IMR-90 (cell line): Measurements from ENCODE around the gene HADH. TPM values are rescaled to one million over a fixed set of nuclear protein-coding genes. Genes with fewer than 3 reads are reported as not detected.

ENCODE experiments used
- ATAC-seq: fragments of 200-7000 bp; cut with Tn5 transposase; 2 replicates; pipeline ENCODE4 v1.9.1; 2020; ENCODE audit warnings: low read depth, mild to moderate bottlenecking, moderate library complexity
- BruUV-seq: library from RNA; stranded (reverse); fragments of 400-500 nt; replicated peaks from 2 replicates; lab custom pipeline; 2021; lab: Mats Ljungman, UMichigan
- CTCF ChIA-PET: fragments of 300-600 bp; formaldehyde crosslinking; extraction: SDS; loops from one replicate; lab custom pipeline; 2021; ENCODE audit warnings: antibody characterized with exemption; lab: Yijun Ruan, JAX
- POLR2A ChIA-PET: fragments of 300-600 bp; sonication (Branson Sonifier 250); formaldehyde crosslinking; loops from one replicate; lab custom pipeline; 2022; ENCODE audit warnings: antibody characterized with exemption; ENCODE audit not compliant: unreplicated experiment; lab: Charles Lee
- DNase-seq: peaks from one replicate; pipeline ENCODE4 v3.0.0; 2013
- H2AFZ ChIP-seq: replicated peaks from 2 replicates; pipeline ENCODE3; 2013; ENCODE audit warnings: low read length, mild to moderate bottlenecking; ENCODE audit not compliant: poor library complexity
- H2AK5ac ChIP-seq: 2 replicates; pipeline ENCODE4 v1.6.1; 2013; ENCODE audit warnings: low read depth, low read length, inconsistent platforms
- H2AK9ac ChIP-seq: replicated peaks from 2 replicates; pipeline ENCODE3; 2013; ENCODE audit warnings: mild to moderate bottlenecking, low read depth, low read length, moderate library complexity; ENCODE audit not compliant: poor library complexity
- H2BK120ac ChIP-seq: 2 replicates; pipeline ENCODE4 v1.6.1; 2013; ENCODE audit warnings: low read depth, low read length, inconsistent platforms
- H2BK15ac ChIP-seq: 3 replicates; pipeline ENCODE4 v1.6.1; 2013; ENCODE audit warnings: low read depth, low read length, inconsistent platforms
- H2BK20ac ChIP-seq: 2 replicates; pipeline ENCODE4 v1.6.1; 2013; ENCODE audit warnings: low read depth, mild to moderate bottlenecking, inconsistent platforms, low read length, moderate library complexity
- H2BK5ac ChIP-seq: 2 replicates; pipeline ENCODE4 v1.6.1; 2013; ENCODE audit warnings: mild to moderate bottlenecking, low read depth, low read length, inconsistent platforms; ENCODE audit not compliant: poor library complexity, severe bottlenecking
- H3K14ac ChIP-seq: replicated peaks from 2 replicates; pipeline ENCODE4 v1.6.1; 2013; ENCODE audit warnings: low read depth, low read length, inconsistent platforms
- H3K18ac ChIP-seq: 2 replicates; pipeline ENCODE4 v1.6.1; 2013; ENCODE audit warnings: low read depth, low read length, control low read depth
- H3K23ac ChIP-seq: 2 replicates; pipeline ENCODE4 v1.6.1; 2013; ENCODE audit warnings: low read depth, low read length, inconsistent platforms
- H3K27ac ChIP-seq: 2 replicates; pipeline ENCODE4 v1.5.1; 2013; ENCODE audit warnings: mild to moderate bottlenecking, control low read depth, low read length; ENCODE audit not compliant: insufficient read depth
- H3K27me3 ChIP-seq: 2 replicates; pipeline ENCODE4 v1.6.1; 2013; ENCODE audit warnings: low read length; ENCODE audit not compliant: control insufficient read depth, insufficient read depth
- H3K36me3 ChIP-seq: 2 replicates; pipeline ENCODE4 v1.6.1; 2013; ENCODE audit warnings: low read length, mixed read lengths; ENCODE audit not compliant: control insufficient read depth, insufficient read depth
- H3K4ac ChIP-seq: 2 replicates; pipeline ENCODE4 v1.6.1; 2013; ENCODE audit warnings: low read depth, low read length, inconsistent platforms
- H3K4me1 ChIP-seq: 2 replicates; pipeline ENCODE4 v1.6.1; 2013; ENCODE audit warnings: low read length, mixed read lengths; ENCODE audit not compliant: control insufficient read depth, insufficient read depth
- H3K4me2 ChIP-seq: 2 replicates; pipeline ENCODE4 v1.6.1; 2013; ENCODE audit warnings: low read depth, mild to moderate bottlenecking, control low read depth, low read length, moderate library complexity
- H3K4me3 ChIP-seq: 2 replicates; pipeline ENCODE4 v1.5.1; 2013; ENCODE audit warnings: low read depth, mild to moderate bottlenecking, control low read depth, low read length, moderate library complexity; ENCODE audit not compliant: insufficient read depth
- H3K56ac ChIP-seq: 2 replicates; pipeline ENCODE4 v1.6.1; 2013; ENCODE audit warnings: low read length, inconsistent platforms; ENCODE audit not compliant: insufficient read depth; ENCODE audit errors: extremely low read depth
- H3K79me1 ChIP-seq, 2 experiments: 2 replicates each; pipeline ENCODE4 v1.6.1; 2013; ENCODE audit warnings: low read length in 2 of 2, inconsistent platforms in 1 of 2, low read depth in 1 of 2
- H3K9ac ChIP-seq: 2 replicates; pipeline ENCODE4 v1.6.1; 2013; ENCODE audit warnings: low read depth, low read length, control low read depth
- H3K9me1 ChIP-seq: 2 replicates; pipeline ENCODE4 v1.6.1; 2013; ENCODE audit warnings: low read length, inconsistent platforms; ENCODE audit not compliant: insufficient read depth
- H3K9me3 ChIP-seq: 2 replicates; pipeline ENCODE4 v1.6.1; 2013; ENCODE audit warnings: low read length; ENCODE audit not compliant: control insufficient read depth, insufficient read depth
- H4K20me1 ChIP-seq: 2 replicates; pipeline ENCODE4 v1.6.1; 2013; ENCODE audit warnings: low read length, inconsistent platforms; ENCODE audit not compliant: insufficient read depth
- H4K5ac ChIP-seq: 2 replicates; pipeline ENCODE4 v1.6.1; 2013; ENCODE audit warnings: mild to moderate bottlenecking, low read depth, low read length, control low read depth
- H4K8ac ChIP-seq, 2 experiments: 2 replicates each; pipeline ENCODE4 v1.6.1; 2013; ENCODE audit warnings: low read depth in 2 of 2, low read length in 2 of 2, control low read depth in 1 of 2, inconsistent platforms in 1 of 2
- H4K91ac ChIP-seq: 2 replicates; pipeline ENCODE4 v1.6.1; 2013; ENCODE audit warnings: low read depth, low read length, inconsistent platforms; ENCODE audit not compliant: insufficient read depth
- BHLHE40 ChIP-seq: fragments of 150-350 bp; IDR thresholded peaks from 2 replicates; pipeline ENCODE4 v1.6.1; 2016; ENCODE audit warnings: mild to moderate bottlenecking, low read depth, low read length
- CEBPB ChIP-seq: IDR thresholded peaks from 2 replicates; pipeline ENCODE4 v1.6.1; 2012; ENCODE audit warnings: low read depth, low read length, improper control_type of control experiment
- CHD1 ChIP-seq: IDR thresholded peaks from 2 replicates; pipeline ENCODE4 v1.6.1; 2012; ENCODE audit warnings: low read depth, low read length, improper control_type of control experiment
- FOS ChIP-seq: fragments of 150-350 bp; IDR thresholded peaks from 2 replicates; pipeline ENCODE4 v1.6.1; 2016; ENCODE audit warnings: low read depth, low read length
- MAFK ChIP-seq: IDR thresholded peaks from 2 replicates; pipeline ENCODE4 v1.6.1; 2012; ENCODE audit warnings: low read depth, low read length, improper control_type of control experiment
- MAZ ChIP-seq: IDR thresholded peaks from 2 replicates; pipeline ENCODE4 v1.6.1; 2012; ENCODE audit warnings: low read depth, mild to moderate bottlenecking, low read length, improper control_type of control experiment, moderate library complexity, borderline replicate concordance
- MXI1 ChIP-seq: IDR thresholded peaks from 2 replicates; pipeline ENCODE4 v1.6.1; 2012; ENCODE audit warnings: low read depth, mild to moderate bottlenecking, low read length, moderate library complexity, borderline replicate concordance
- POLR2A ChIP-seq: IDR thresholded peaks from 2 replicates; pipeline ENCODE4 v1.6.1; 2012; ENCODE audit warnings: mild to moderate bottlenecking, low read depth, low read length
- RCOR1 ChIP-seq: IDR thresholded peaks from 2 replicates; pipeline ENCODE4 v1.6.1; 2012; ENCODE audit warnings: mild to moderate bottlenecking, low read length, improper control_type of control experiment; ENCODE audit not compliant: insufficient replicate concordance
- SMC3 ChIP-seq: fragments of 150-350 bp; IDR thresholded peaks from 2 replicates; pipeline ENCODE4 v1.6.1; 2016; ENCODE audit warnings: low read depth, mild to moderate bottlenecking, antibody characterized with exemption, low read length, moderate library complexity
- WGBS, 2 experiments: methylation state at CpG; one replicate each; pipeline versions ENCODE4 v1.1.5 to v1.1.7; 2013; ENCODE audit warnings: missing lambda C conversion rate in 2 of 2; ENCODE audit not compliant: insufficient read length in 1 of 2; ENCODE audit errors: extremely low coverage in 2 of 2; 5-methylcytosine and 5-hydroxymethylcytosine counted together
- dilution Hi-C: fragments of 300-500 bp; cut with HindIII; formaldehyde crosslinking; loops from one replicate; pipeline ENCODE4 v1.14.3; 2018; ENCODE audit warnings: low sequenced_read_pairs; ENCODE audit not compliant: unreplicated experiment
- in situ Hi-C: fragments of 300-500 bp; cut with MboI; formaldehyde crosslinking; loops from 3 replicates; pipeline ENCODE4 v1.14.3; 2019; ENCODE audit warnings: low sequenced_read_pairs, inconsistent platforms, mixed read lengths
- intact Hi-C: fragments of 100-400 bp; cut with micrococcal nuclease; formaldehyde crosslinking; loops from 2 replicates; pipeline ENCODE4 v1.10.0; 2022
- polyA plus RNA-seq, 3 experiments: library from polyadenylated mRNA; depleted of rRNA; stranded (reverse); fragments of >200 nt; gene quantifications; 2 replicates each; pipeline ENCODE4 v1.2.3, GENCODE V29; 2012; ENCODE audit warnings: low replicate concordance in 1 of 3
- total RNA-seq: library from RNA; depleted of rRNA; stranded (reverse); fragments of >200 nt; gene quantifications from 2 replicates; pipeline ENCODE4 v1.2.3, GENCODE V29; 2012
- TF ChIP-seq, protein P1 (sequence below): fragments of 150-350 bp; IDR thresholded peaks from 2 replicates; pipeline ENCODE4 v1.6.1; 2016; ENCODE audit warnings: low read depth, mild to moderate bottlenecking, low read length, moderate library complexity, borderline replicate concordance
- TF ChIP-seq, protein P2 (sequence below): fragments of 150-350 bp; IDR thresholded peaks from 2 replicates; pipeline ENCODE4 v1.6.1; 2017; ENCODE audit warnings: mild to moderate bottlenecking, antibody characterized with exemption, low read length, low read depth

The HADH gene
- total and polyA plus RNA-seq, 2 of the 4 experiments (the other 2 are of a cell fraction), result 6.8 to 22.6 TPM

- Histone ChIP-seq H4K5ac (no peak overlapping the region), H3K9me1 (no peaks in the 10 kb centered on the region), H3K4ac (no peak overlapping the region), H4K91ac (no peak overlapping the region), H4K20me1 (no peaks in the 10 kb centered on the region), H2AK5ac (no peak overlapping the region), H3K9me3 (no peaks in the 10 kb centered on the region), H3K14ac (no peak overlapping the region), H3K4me3 (no peak overlapping the region), H3K56ac (no peak overlapping the region), H2BK5ac (no peak overlapping the region), H3K4me1 (no peaks in the 10 kb centered on the region), H2BK20ac (no peak overlapping the region), H2AFZ (no peak overlapping the region), H4K8ac (no peak overlapping the region), H3K4me2 (no peak overlapping the region), H3K23ac (no peak overlapping the region), H3K27ac (no peak overlapping the region), H3K79me1 (no peaks in the 10 kb centered on the region), H3K9ac (no peak overlapping the region), H3K36me3 (no peaks in the 10 kb centered on the region), H3K27me3 (peaks cover 3% of the 10 kb centered on the region; the same call in 1 of the 2 replicates), H2BK120ac (no peak overlapping the region), H2BK15ac (no peak overlapping the region), H3K18ac (no peak overlapping the region), H2AK9ac (no peak overlapping the region)
- 88% methylated on average over 5 of the region's 10 CpGs; no CpG with 5 or more reads in 1 of the 2 experiments for WGBS, 2 experiments
- in situ Hi-C loops, result no loop called here
- intact Hi-C loops, result no loop called here
- dilution Hi-C loops, result no loop called here
- ChIA-PET POLR2A (no interaction called here), CTCF (interaction anchor here (0.6 to 0.7 kb wide), 2 partner anchors 42 to 993 kb away, joined by 3 read pairs; no protein-coding TSS in a partner anchor)
- ATAC-seq, result no peak
- no peak for DNase-seq
- TF ChIP-seq MAFK (no peak), SMC3 (no peak), MXI1 (no peak), RCOR1 (no peak), CHD1 (no peak), MAZ (no peak), CEBPB (no peak), BHLHE40 (no peak), POLR2A (no peak), FOS (no peak)
- TF ChIP-seq, protein P1, sequence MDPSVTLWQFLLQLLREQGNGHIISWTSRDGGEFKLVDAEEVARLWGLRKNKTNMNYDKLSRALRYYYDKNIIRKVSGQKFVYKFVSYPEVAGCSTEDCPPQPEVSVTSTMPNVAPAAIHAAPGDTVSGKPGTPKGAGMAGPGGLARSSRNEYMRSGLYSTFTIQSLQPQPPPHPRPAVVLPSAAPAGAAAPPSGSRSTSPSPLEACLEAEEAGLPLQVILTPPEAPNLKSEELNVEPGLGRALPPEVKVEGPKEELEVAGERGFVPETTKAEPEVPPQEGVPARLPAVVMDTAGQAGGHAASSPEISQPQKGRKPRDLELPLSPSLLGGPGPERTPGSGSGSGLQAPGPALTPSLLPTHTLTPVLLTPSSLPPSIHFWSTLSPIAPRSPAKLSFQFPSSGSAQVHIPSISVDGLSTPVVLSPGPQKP, result no peak
- TF ChIP-seq, protein P2, sequence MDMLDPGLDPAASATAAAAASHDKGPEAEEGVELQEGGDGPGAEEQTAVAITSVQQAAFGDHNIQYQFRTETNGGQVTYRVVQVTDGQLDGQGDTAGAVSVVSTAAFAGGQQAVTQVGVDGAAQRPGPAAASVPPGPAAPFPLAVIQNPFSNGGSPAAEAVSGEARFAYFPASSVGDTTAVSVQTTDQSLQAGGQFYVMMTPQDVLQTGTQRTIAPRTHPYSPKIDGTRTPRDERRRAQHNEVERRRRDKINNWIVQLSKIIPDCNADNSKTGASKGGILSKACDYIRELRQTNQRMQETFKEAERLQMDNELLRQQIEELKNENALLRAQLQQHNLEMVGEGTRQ, result no peak
- no TSS peak for BruUV-seq
These were observed 91.1 kb downstream of the HADH start for GRCh38 chr4:108080747-108081146.
